ENCODE results near the gene GBP4.

- TF ChIP-seq CTCF (IDR thresholded peaks at IDR 0.05; ENCODE audit: low read depth, low read length) (no peak), EZH2phosphoT487 (IDR thresholded peaks at IDR 0.05; ENCODE audit: low read depth) (no peak)
These were observed 47.7 kb downstream of the GBP4 start for GRCh38 chr1:89151047-89151446.

Data from OCI-LY3 (cell line).